DOHH2 (cell line): Measurements from ENCODE around the gene PARP3.

ENCODE experiments used
- H3F3A ChIP-seq: fragments of 200-600 bp; sonication (generic), shearing (Covaris generic); 2 replicates; pipeline ENCODE4 v1.6.0; 2016; ENCODE audit warnings: antibody characterized with exemption, mild to moderate bottlenecking; ENCODE audit not compliant: control insufficient read depth, insufficient read depth
- H3K27ac ChIP-seq: fragments of 200-600 bp; sonication (generic); 2 replicates; pipeline ENCODE4 v1.5.1; 2014; ENCODE audit warnings: low read depth, mild to moderate bottlenecking, low read length, moderate library complexity
- H3K27me3 ChIP-seq: fragments of 200-600 bp; sonication (generic); 2 replicates; pipeline ENCODE4 v1.6.1; 2014; ENCODE audit warnings: mild to moderate bottlenecking, low read length, mixed read lengths; ENCODE audit not compliant: control insufficient read depth
- H3K36me3 ChIP-seq: fragments of 200-600 bp; sonication (generic); 2 replicates; pipeline ENCODE4 v1.6.1; 2014; ENCODE audit warnings: mild to moderate bottlenecking, low read length, moderate library complexity, mixed read lengths; ENCODE audit not compliant: control insufficient read depth
- H3K4me1 ChIP-seq: fragments of 200-600 bp; sonication (generic); 2 replicates; pipeline ENCODE4 v1.6.1; 2014; ENCODE audit warnings: mild to moderate bottlenecking, low read length, mixed read lengths; ENCODE audit not compliant: control insufficient read depth
- H3K4me2 ChIP-seq: fragments of 200-600 bp; sonication (generic); 2 replicates; pipeline ENCODE4 v1.6.0; 2014; ENCODE audit warnings: mild to moderate bottlenecking, low read length, moderate library complexity
- H3K4me3 ChIP-seq: fragments of 200-600 bp; sonication (generic); 2 replicates; pipeline ENCODE4 v1.5.1; 2014; ENCODE audit warnings: mild to moderate bottlenecking, low read length, mixed read lengths
- H3K79me2 ChIP-seq: fragments of 200-600 bp; sonication (generic); 2 replicates; pipeline ENCODE4 v1.6.1; 2014; ENCODE audit warnings: mild to moderate bottlenecking, low read length, mixed read lengths; ENCODE audit not compliant: control insufficient read depth
- H3K9me2 ChIP-seq: fragments of 200-600 bp; sonication (generic); replicated peaks from 2 replicates; pipeline ENCODE4 v1.6.1; 2014; ENCODE audit warnings: mild to moderate bottlenecking, low read length, mixed read lengths; ENCODE audit not compliant: control insufficient read depth
- H3K9me3 ChIP-seq: fragments of 200-600 bp; sonication (generic); 2 replicates; pipeline ENCODE4 v1.6.1; 2014; ENCODE audit warnings: antibody characterized with exemption, low read length, mixed read lengths; ENCODE audit not compliant: control insufficient read depth, insufficient read depth
- H4K20me1 ChIP-seq: fragments of 200-600 bp; sonication (generic); 2 replicates; pipeline ENCODE4 v1.6.0; 2014; ENCODE audit warnings: low read depth, mild to moderate bottlenecking, antibody characterized with exemption, low read length, moderate library complexity; ENCODE audit not compliant: control insufficient read depth, insufficient read depth
- CTCF ChIP-seq: fragments of 200-600 bp; sonication (generic); IDR thresholded peaks from one replicate; pipeline ENCODE4 v1.5.1; 2014; ENCODE audit warnings: antibody characterized with exemption, mild to moderate bottlenecking, low read depth, low read length; ENCODE audit not compliant: poor library complexity, severe bottlenecking
- EZH2phosphoT487 ChIP-seq: fragments of 200-600 bp; sonication (generic); IDR thresholded peaks from 2 replicates; pipeline ENCODE4 v1.6.1; 2017; ENCODE audit warnings: borderline replicate concordance, mild to moderate bottlenecking, antibody characterized with exemption, low read length, moderate library complexity, mixed read lengths

The PARP3 gene

GRCh38 chr3:51934991-51935885, 6.9 kb upstream of the PARP3 start:
- H3K4me2 ChIP-seq: no peak overlapping the region
- TF ChIP-seq CTCF (no peak), EZH2phosphoT487 (no peak)
- H3K4me3 ChIP-seq: no peak overlapping the region
- peaks cover 24% of the 10 kb centered on the region for H3K79me2 ChIP-seq
- no peaks in the 10 kb centered on the region for H3K9me2 ChIP-seq
- no peaks in the 10 kb centered on the region for H3K9me3 ChIP-seq
- H3K36me3 ChIP-seq: peaks cover 68% of the 10 kb centered on the region
- no peaks in the 10 kb centered on the region; the same call in 1 of the 2 replicates for H4K20me1 ChIP-seq
- H3K27me3 ChIP-seq: no peaks in the 10 kb centered on the region
- H3K4me1 ChIP-seq: peaks cover 11% of the 10 kb centered on the region
- no peak overlapping the region for H3K27ac ChIP-seq
- H3F3A ChIP-seq: no peaks in the 10 kb centered on the region

- Histone ChIP-seq H3K79me2 (peaks cover 32% of the 10 kb centered on the region), H3K4me3 (no peak overlapping the region), H3K9me3 (no peaks in the 10 kb centered on the region), H4K20me1 (no peaks in the 10 kb centered on the region; the same call in 1 of the 2 replicates), H3K36me3 (peaks cover 70% of the 10 kb centered on the region), H3K4me2 (no peak overlapping the region), H3K27ac (no peak overlapping the region), H3K27me3 (no peaks in the 10 kb centered on the region), H3K9me2 (no peaks in the 10 kb centered on the region), H3K4me1 (peaks cover 18% of the 10 kb centered on the region), H3F3A (no peaks in the 10 kb centered on the region)
- TF ChIP-seq CTCF: no peak
- TF ChIP-seq EZH2phosphoT487: no peak
Measured at GRCh38 chr3:51935886-51936755, 6.0 kb upstream of the PARP3 start.

- Histone ChIP-seq H3F3A (no peaks in the 10 kb centered on the region), H3K9me3 (no peaks in the 10 kb centered on the region), H3K9me2 (no peaks in the 10 kb centered on the region), H3K4me2 (no peak overlapping the region), H3K27ac (no peak overlapping the region), H4K20me1 (no peaks in the 10 kb centered on the region; the same call in 1 of the 2 replicates), H3K4me3 (no peak overlapping the region), H3K79me2 (peaks cover 38% of the 10 kb centered on the region), H3K27me3 (no peaks in the 10 kb centered on the region), H3K36me3 (peaks cover 70% of the 10 kb centered on the region), H3K4me1 (peaks cover 18% of the 10 kb centered on the region)
- no peak for TF ChIP-seq EZH2phosphoT487
- no peak for TF ChIP-seq CTCF
Measured at GRCh38 chr3:51937014-51937413, 5.1 kb upstream of the PARP3 start.
